HG02885 (cell line): ENCODE data around the gene PDS5B.

Source experiments
- ATAC-seq: cut with Tn5 transposase; IDR thresholded peaks from one replicate; pipeline ENCODE4 v1.9.1; 2021; ENCODE audit warnings: mild to moderate bottlenecking; ENCODE audit not compliant: unreplicated experiment, poor library complexity

Gene PDS5B

GRCh38 chr13:32639502-32640105 lies 53.4 kb downstream of the PDS5B start:
- ATAC-seq, result peak; percentile 77

GRCh38 chr13:32642316-32642715 lies 56.1 kb downstream of the PDS5B start:
- no peak for ATAC-seq

DNA sequence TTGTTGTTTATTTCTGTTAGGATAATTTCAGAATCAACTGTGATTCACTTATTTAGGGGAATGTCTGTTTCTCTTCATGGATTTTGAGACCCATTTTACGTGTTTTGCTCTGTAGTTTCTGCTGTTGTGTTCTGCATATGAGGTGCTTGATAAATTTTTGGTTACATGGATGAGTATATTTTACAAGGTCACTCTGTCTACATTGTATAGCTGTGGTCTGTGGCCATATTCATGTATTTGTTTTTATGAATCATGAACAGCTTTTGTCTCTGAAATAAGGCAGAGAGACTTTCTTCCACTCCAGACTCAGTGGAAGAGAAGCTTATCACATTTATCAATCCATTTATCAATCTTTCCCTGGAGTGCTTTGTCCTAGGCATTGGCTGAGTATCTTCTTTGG lies 56.6 kb downstream of the PDS5B start:
- ATAC-seq, result no peak

GRCh38 chr13:32645854-32646253 lies 59.6 kb downstream of the PDS5B start:
- peak; percentile 69 for ATAC-seq

- ATAC-seq, result no peak
Measured at GRCh38 chr13:32647926-32648325, 61.7 kb downstream of the PDS5B start.

DNA sequence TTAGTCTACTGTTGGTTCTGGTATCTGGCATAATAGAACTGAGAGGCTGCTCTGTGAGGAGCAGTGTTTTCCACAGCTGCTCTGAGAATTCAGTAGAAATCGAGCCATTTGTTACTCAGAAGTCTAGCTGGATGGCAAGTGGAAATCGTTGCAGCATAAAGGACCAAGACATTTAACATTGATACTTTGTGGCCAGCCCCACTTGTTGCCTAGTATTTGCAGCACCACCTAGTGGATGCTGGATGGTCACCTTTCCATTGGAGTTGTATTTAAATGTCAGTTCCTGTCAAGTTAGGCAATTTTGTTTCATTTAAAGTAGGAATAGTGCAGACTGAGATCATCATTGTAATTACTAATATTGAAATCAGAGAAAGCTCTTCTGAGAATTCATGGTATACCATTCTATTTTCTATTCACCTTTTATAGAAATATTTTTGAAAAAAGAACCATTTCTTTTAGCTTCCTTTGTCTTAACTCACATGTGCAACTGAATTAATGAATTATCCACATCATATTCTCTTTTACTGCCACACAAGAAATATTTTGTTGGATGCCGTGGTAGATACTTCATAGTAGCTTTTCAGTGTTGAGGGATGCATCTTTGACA lies 64.6 kb downstream of the PDS5B start:
- peak; percentile 71 for ATAC-seq

DNA sequence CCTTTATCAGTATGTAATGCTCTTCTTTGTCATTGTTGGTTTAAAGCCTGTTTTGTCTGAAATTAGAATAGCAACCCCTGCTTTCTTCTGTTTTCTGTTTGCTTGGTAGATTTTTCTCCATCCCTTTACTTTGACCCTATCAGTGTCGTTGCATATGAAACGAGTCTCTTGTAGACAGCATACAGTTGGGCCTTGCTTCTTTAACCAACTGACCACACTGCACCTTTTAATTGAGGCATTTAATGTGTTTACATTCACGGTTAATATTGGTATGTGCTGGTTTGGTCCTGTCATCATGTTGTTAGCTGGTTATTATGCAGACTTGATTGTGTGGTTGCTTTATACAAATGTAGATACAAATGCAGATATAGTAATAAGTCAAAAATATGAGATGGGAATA lies 71.1 kb downstream of the PDS5B start:
- ATAC-seq, result no peak

DNA sequence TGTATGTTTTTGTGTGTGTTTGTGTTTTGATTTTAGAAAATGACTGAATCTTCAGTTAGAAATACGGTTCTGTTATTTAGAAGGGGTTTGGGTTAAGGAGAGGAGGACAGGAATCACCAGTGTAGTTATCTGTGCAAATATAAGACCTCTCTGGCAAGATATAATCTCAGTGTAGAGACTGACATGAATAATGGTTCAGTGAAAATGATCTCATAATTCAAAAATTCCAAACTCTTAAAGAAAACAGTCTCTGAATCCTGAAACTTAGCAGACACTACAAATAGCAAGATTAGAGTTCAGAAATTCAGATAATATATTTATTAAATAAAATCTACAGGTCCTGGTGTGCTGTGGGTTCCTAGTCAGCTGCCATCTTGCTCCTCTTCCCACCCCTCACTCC lies 73.5 kb downstream of the PDS5B start:
- ATAC-seq, result no peak

DNA sequence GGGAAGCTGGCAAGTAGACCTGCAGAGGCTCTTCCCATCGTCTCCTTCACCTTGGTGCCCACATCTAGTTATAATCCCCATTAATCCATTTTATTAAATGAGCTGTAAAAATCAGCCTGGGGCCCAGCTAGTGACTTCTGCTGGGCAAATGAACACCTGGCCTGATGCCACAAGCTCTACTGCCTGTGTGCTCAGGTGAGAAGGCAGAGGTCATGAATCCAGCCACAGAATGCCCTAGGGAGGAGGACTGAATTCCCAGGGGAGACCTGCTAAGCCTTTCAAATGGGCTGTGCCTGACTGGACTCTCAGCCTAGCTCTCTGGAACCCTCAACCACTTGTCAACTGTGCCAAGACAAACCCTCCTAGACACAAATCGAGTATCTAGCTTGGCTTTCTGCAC lies 74.0 kb downstream of the PDS5B start:
- ATAC-seq, result no peak

GRCh38 chr13:32661685-32662084 lies 75.4 kb downstream of the PDS5B start:
- no peak for ATAC-seq

DNA sequence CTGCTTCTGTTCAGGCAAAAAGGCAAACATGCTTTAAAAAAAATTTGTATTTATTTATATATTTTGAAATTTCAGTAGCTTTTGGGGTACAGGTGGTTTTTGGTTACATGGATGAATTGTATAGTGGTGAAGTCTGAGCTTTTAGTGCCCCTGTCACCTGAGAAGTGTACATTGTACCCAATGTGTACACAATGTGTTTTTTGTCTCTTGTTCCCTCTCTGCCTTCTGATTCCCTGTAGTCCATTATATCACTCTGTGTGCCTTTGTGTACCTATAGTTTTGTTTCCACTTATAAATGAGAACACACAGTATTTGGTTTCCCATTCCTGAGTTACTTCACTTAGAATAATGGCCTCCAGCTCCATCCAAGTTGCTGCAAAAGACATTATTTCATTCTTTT lies 77.4 kb downstream of the PDS5B start:
- no peak for ATAC-seq

DNA sequence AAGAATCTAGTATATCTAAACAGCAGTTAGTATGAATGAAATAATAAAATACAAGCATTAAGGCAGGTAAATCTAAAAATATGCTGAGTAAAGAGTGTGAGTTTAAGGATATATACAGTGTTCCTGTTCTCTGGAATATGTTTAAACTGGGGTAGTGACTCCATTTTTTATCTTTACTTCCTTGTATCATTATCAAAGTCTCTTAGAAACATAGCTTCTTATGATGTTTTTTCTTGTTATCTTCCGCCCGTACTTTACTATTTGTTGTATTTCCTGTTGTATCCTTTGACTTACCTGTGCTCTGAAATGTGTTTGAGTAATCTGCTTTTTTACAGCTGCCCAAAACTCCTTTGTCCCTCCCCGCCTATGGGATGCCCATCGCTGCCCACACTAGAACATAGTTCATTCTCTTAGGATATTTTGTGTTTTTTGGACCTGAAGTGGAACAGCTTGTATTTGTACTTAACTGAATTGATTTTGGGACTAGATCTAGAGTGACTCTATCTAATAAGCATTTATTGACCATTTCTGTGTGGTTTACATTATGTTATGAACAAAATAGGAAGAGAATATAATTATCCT lies 80.8 kb downstream of the PDS5B start:
- no peak for ATAC-seq

GRCh38 chr13:32669030-32669646 lies 82.9 kb downstream of the PDS5B start:
- ATAC-seq, result no peak

DNA sequence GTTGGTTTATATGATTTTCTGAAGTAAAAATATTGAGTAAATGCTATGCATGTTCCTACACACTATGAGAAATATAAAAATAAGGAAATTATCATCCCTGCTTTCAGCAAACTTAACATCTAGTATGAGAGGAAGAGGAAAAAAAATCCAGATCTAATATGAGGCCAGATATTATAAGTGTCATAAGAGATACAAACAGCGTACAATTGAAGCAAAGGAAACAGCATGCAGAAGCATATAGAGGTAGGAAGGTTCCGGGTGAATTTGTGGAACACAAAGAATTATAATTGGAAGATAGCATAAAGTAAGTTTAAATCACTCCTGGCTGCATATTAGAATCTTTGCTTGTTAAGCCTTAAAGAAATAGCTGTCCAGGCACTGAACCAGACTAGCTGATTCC lies 88.3 kb downstream of the PDS5B start:
- no peak for ATAC-seq

DNA sequence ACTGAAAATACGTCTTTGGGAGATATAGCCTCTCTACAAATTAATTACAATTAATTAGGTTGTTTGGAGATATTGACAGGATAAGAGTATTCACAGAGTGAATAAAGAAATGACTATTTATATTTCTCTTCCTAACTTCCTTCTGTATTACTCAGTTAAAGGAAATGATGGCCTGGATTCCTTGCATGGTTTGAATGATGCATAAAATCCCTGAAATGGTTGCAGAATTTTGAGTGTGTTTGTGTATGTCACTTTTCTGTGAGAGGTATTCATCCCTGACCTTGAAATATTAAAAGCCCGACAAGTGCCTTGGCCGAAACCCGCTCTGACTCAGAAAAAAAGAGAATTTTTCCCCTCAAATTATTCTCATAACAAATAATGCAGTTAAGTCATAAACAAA lies 90.0 kb downstream of the PDS5B start:
- ATAC-seq, result no peak

- ATAC-seq, result no peak
Measured at GRCh38 chr13:32682130-32682529, 95.9 kb downstream of the PDS5B start.

DNA sequence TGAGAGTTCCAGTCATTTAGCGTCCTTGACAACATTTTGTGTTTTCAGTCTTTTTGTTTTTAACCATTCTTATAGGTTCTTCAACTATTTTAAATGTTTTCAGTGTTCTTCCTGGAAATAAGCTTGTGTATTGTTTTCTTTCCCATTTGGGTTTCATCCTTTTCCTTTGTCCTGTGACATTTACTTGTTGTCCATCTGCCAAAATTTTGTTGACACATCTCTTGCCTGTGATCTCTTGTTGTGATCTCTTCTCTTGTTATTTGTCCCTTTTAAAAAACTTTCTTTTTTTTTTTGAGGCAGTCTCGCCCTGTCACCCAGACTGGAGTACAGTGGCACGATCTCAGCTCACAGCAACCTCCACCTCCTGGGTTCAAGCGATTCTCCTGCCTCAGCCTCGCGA lies 96.5 kb downstream of the PDS5B start:
- no peak for ATAC-seq

DNA sequence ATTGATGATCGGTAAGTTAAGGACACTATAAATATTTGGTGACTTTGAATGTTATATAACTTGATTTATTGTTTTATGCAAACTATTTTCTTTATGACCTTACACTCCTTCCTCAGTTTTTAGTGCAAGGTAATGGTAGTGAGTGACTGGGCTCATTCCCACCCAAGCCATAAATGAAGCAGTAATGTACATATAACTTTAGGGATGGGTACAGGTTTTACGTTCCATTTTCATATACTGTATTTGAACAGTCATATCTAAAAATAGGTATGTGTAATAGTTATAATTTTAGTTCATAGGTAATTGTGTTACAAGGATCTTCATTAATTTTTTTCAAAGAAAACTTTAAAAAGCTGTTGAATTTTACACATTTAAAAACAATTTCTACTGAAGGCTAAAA lies 101.0 kb downstream of the PDS5B start:
- ATAC-seq, result no peak

- no peak for ATAC-seq
Measured at GRCh38 chr13:32695602-32696250, 109.5 kb downstream of the PDS5B start.

DNA sequence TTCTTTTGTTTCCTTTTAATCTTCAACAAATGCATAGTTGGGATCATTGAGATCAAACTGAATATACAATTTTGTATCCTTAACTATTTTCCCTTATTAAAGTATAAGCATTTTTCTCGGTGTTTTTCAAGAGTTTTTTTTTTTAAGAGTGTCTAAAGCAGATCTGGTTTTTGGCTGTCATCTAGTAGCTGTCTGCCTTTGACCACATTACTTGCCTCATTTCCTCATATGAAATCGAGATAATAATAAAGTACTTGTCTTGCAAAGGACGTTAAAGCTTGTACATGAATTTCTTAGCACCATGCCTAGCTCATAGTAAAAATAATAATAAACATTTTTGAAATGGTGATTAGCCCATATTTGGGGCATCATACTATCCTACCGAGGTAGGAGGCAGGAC lies 121.2 kb downstream of the PDS5B start:
- ATAC-seq, result no peak

DNA sequence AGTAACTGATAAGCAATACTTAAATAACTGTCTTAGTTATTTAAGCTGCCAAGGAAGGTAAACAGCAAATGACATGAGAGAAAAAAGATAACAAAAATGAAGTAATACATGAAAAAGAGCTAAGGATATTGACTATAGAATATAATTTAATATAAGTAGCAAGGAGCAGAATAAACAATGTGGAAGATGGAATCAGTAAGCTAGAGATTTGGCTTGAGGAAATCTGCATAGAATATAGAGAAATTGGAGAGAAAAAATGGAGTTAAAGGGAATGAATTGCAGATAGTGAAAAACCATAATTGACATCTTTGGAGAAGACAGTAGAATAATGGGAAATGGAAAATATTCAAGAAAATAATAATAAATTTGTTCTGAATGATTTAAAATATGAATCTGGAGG lies 127.1 kb downstream of the PDS5B start:
- ATAC-seq, result no peak
